MM.1S (cell line): ENCODE results near the gene LRCH2.

Experiments used
- DNase-seq: peaks from one replicate; pipeline ENCODE4 v3.0.0-alpha.2; 2015
- H2AFZ ChIP-seq: fragments of 300-600 bp; sonication (generic); 2 replicates; pipeline ENCODE4 v1.6.0; 2016; ENCODE audit warnings: antibody characterized with exemption, low read length
- H3F3A ChIP-seq: fragments of 300-600 bp; sonication (generic); 2 replicates; pipeline ENCODE4 v1.6.1; 2016; ENCODE audit warnings: mild to moderate bottlenecking, antibody characterized with exemption, low read length, moderate library complexity, mixed read lengths; ENCODE audit not compliant: insufficient read depth
- H3K27ac ChIP-seq: fragments of 300-600 bp; sonication (generic); 2 replicates; pipeline ENCODE4 v1.5.1; 2016; ENCODE audit warnings: mild to moderate bottlenecking, low read length
- H3K27me3 ChIP-seq: fragments of 300-600 bp; sonication (generic); replicated peaks from 2 replicates; pipeline ENCODE4 v1.6.0; 2016; ENCODE audit warnings: low read length; ENCODE audit not compliant: insufficient read depth
- H3K36me3 ChIP-seq: fragments of 300-600 bp; sonication (generic); replicated peaks from 2 replicates; pipeline ENCODE4 v1.6.1; 2016; ENCODE audit warnings: mild to moderate bottlenecking, low read length, mixed read lengths; ENCODE audit not compliant: insufficient read depth
- H3K4me1 ChIP-seq: fragments of 300-600 bp; sonication (generic); 2 replicates; pipeline ENCODE4 v1.6.1; 2016; ENCODE audit warnings: low read length, mixed read lengths
- H3K4me2 ChIP-seq: fragments of 300-600 bp; sonication (generic); 2 replicates; pipeline ENCODE4 v1.6.0; 2016; ENCODE audit warnings: low read depth, low read length
- H3K4me3 ChIP-seq: fragments of 300-600 bp; sonication (generic); 2 replicates; pipeline ENCODE4 v1.5.1; 2016; ENCODE audit warnings: low read length, mixed read lengths
- H3K79me2 ChIP-seq: fragments of 300-600 bp; sonication (generic); 2 replicates; pipeline ENCODE4 v1.6.1; 2016; ENCODE audit warnings: mixed run types, low read length, mixed read lengths
- H3K9ac ChIP-seq: fragments of 300-600 bp; sonication (generic); 2 replicates; pipeline ENCODE4 v1.6.1; 2016; ENCODE audit warnings: low read length, mixed read lengths
- H3K9me2 ChIP-seq: fragments of 300-600 bp; sonication (generic); replicated peaks from 2 replicates; pipeline ENCODE4 v1.6.1; 2016; ENCODE audit warnings: mild to moderate bottlenecking, low read length, mixed read lengths; ENCODE audit not compliant: insufficient read depth
- H3K9me3 ChIP-seq: fragments of 300-600 bp; sonication (generic); replicated peaks from 2 replicates; pipeline ENCODE4 v1.6.1; 2016; ENCODE audit warnings: mild to moderate bottlenecking, low read length, mixed read lengths; ENCODE audit not compliant: insufficient read depth
- H4K20me1 ChIP-seq: fragments of 300-600 bp; sonication (generic); 2 replicates; pipeline ENCODE4 v1.6.1; 2016; ENCODE audit warnings: mild to moderate bottlenecking, low read length, moderate library complexity, mixed read lengths; ENCODE audit not compliant: insufficient read depth
- CTCF ChIP-seq: fragments of 300-600 bp; sonication (generic); IDR thresholded peaks from 2 replicates; pipeline ENCODE4 v1.5.1; 2016; ENCODE audit warnings: antibody characterized with exemption, low read length, mixed read lengths
- EZH2 ChIP-seq: fragments of 300-600 bp; sonication (generic); optimal IDR thresholded peaks from 2 replicates; pipeline ENCODE3; 2017; ENCODE audit warnings: low read depth, mild to moderate bottlenecking, antibody characterized with exemption, low read length, mixed read lengths
- EZH2phosphoT487 ChIP-seq: fragments of 300-600 bp; sonication (generic); IDR thresholded peaks from 2 replicates; pipeline ENCODE4 v1.6.1; 2018; ENCODE audit warnings: antibody characterized with exemption, low read length

The LRCH2 gene

GRCh38 chrX:115177932-115178331, 56.0 kb downstream of the LRCH2 start:
- no peaks in the 10 kb centered on the region for H3K9me3 ChIP-seq
- no peaks in the 10 kb centered on the region for H3K4me1 ChIP-seq
- H3K36me3 ChIP-seq = no peaks in the 10 kb centered on the region
- H3F3A ChIP-seq = no peaks in the 10 kb centered on the region
- TF ChIP-seq CTCF (no peak), EZH2phosphoT487 (no peak), EZH2 (no peak)
- no peak overlapping the region for H2AFZ ChIP-seq
- no peaks in the 10 kb centered on the region for H3K9me2 ChIP-seq
- no peaks in the 10 kb centered on the region for H3K27me3 ChIP-seq
- H3K27ac ChIP-seq = no peak overlapping the region
- H3K79me2 ChIP-seq = no peaks in the 10 kb centered on the region
- H3K4me3 ChIP-seq = no peak overlapping the region
- no peak overlapping the region for H3K4me2 ChIP-seq
- H4K20me1 ChIP-seq = no peaks in the 10 kb centered on the region
- no peak overlapping the region for H3K9ac ChIP-seq
- DNase-seq = no peak

GRCh38 chrX:115174548-115174947, 59.3 kb downstream of the LRCH2 start:
- Histone ChIP-seq H3K36me3 (no peaks in the 10 kb centered on the region), H3K9ac (no peak overlapping the region), H3K4me2 (no peak overlapping the region), H3K9me3 (no peaks in the 10 kb centered on the region), H3K4me3 (no peak overlapping the region), H4K20me1 (no peaks in the 10 kb centered on the region), H3K79me2 (no peaks in the 10 kb centered on the region), H3K4me1 (no peaks in the 10 kb centered on the region), H3K27me3 (no peaks in the 10 kb centered on the region), H3K27ac (no peak overlapping the region), H3K9me2 (no peaks in the 10 kb centered on the region), H2AFZ (no peak overlapping the region), H3F3A (no peaks in the 10 kb centered on the region)
- no peak for TF ChIP-seq EZH2phosphoT487
- DNase-seq = no peak

- Histone ChIP-seq H3F3A (no peaks in the 10 kb centered on the region), H3K79me2 (no peaks in the 10 kb centered on the region), H3K9ac (no peak overlapping the region), H3K4me1 (no peaks in the 10 kb centered on the region), H4K20me1 (no peaks in the 10 kb centered on the region), H3K36me3 (no peaks in the 10 kb centered on the region), H3K4me3 (no peak overlapping the region), H3K4me2 (no peak overlapping the region), H3K9me3 (no peaks in the 10 kb centered on the region), H2AFZ (no peak overlapping the region), H3K9me2 (no peaks in the 10 kb centered on the region), H3K27ac (no peak overlapping the region), H3K27me3 (no peaks in the 10 kb centered on the region)
- DNase-seq = no peak
- TF ChIP-seq EZH2phosphoT487 (no peak), EZH2 (no peak), CTCF (no peak)
Observed at GRCh38 chrX:115173181-115173580, 60.7 kb downstream of the LRCH2 start.

- Histone ChIP-seq H3K27me3 (no peaks in the 10 kb centered on the region), H3F3A (no peaks in the 10 kb centered on the region), H3K9me3 (no peaks in the 10 kb centered on the region), H3K4me1 (no peaks in the 10 kb centered on the region), H3K4me3 (no peak overlapping the region), H3K9ac (no peak overlapping the region), H3K4me2 (no peak overlapping the region), H4K20me1 (no peaks in the 10 kb centered on the region), H2AFZ (no peak overlapping the region), H3K9me2 (no peaks in the 10 kb centered on the region), H3K36me3 (no peaks in the 10 kb centered on the region), H3K27ac (no peak overlapping the region), H3K79me2 (no peaks in the 10 kb centered on the region)
- peak; percentile 7 for DNase-seq
- TF ChIP-seq EZH2phosphoT487 (no peak), CTCF (peak; percentile 46)
Observed at GRCh38 chrX:115147220-115147619, 86.7 kb downstream of the LRCH2 start.
